ENCODE data around the gene PRKG2. TPM values are rescaled to one million over a fixed set of nuclear protein-coding genes. Genes with fewer than 3 reads are reported as not detected.

The PRKG2 gene
- total RNA-seq, 1 experiment from 2014 or later = not detected

- in situ Hi-C loops (cut with HindIII; ENCODE audit: low pct_unique_long_range_greater_than_20kb, low sequenced_read_pairs) = no loop called here
- peak; percentile 23 for DNase-seq (ENCODE audit: low read depth)
Measured at GRCh38 chr4:81221303-81222081, 6.5 kb upstream of the PRKG2 start.

GRCh38 chr4:81220271-81220670 is 5.2 kb upstream of the PRKG2 start:
- in situ Hi-C loops (cut with HindIII; ENCODE audit: low pct_unique_long_range_greater_than_20kb, low sequenced_read_pairs) = no loop called here
- no peak for DNase-seq (ENCODE audit: low read depth)

- in situ Hi-C loops (cut with HindIII; ENCODE audit: low pct_unique_long_range_greater_than_20kb, low sequenced_read_pairs) = no loop called here
- DNase-seq (ENCODE audit: low read depth) = no peak
Measured at GRCh38 chr4:81218206-81218605, 3.2 kb upstream of the PRKG2 start.

GRCh38 chr4:81217779-81218178 is 2.8 kb upstream of the PRKG2 start:
- in situ Hi-C loops (cut with HindIII; ENCODE audit: low pct_unique_long_range_greater_than_20kb, low sequenced_read_pairs) = no loop called here
- DNase-seq (ENCODE audit: low read depth) = no peak

GRCh38 chr4:81215931-81216330 is 909 bp upstream of the PRKG2 start:
- in situ Hi-C loops (cut with HindIII; ENCODE audit: low pct_unique_long_range_greater_than_20kb, low sequenced_read_pairs) = no loop called here
- DNase-seq (ENCODE audit: low read depth) = no peak

- DNase-seq (ENCODE audit: low read depth) = no peak
- in situ Hi-C loops (cut with HindIII; ENCODE audit: low pct_unique_long_range_greater_than_20kb, low sequenced_read_pairs) = no loop called here
Measured at GRCh38 chr4:81214144-81214880, 710 bp downstream of the PRKG2 start.

GRCh38 chr4:81213671-81214070 is 1.4 kb downstream of the PRKG2 start:
- in situ Hi-C loops (cut with HindIII; ENCODE audit: low pct_unique_long_range_greater_than_20kb, low sequenced_read_pairs) = no loop called here
- no peak for DNase-seq (ENCODE audit: low read depth)

- in situ Hi-C loops (cut with HindIII; ENCODE audit: low pct_unique_long_range_greater_than_20kb, low sequenced_read_pairs) = no loop called here
- no peak for DNase-seq (ENCODE audit: low read depth)
Measured at GRCh38 chr4:81211956-81212355, 3.1 kb downstream of the PRKG2 start.

GRCh38 chr4:81207828-81208227 is 7.2 kb downstream of the PRKG2 start:
- DNase-seq (ENCODE audit: low read depth) = no peak
- in situ Hi-C loops (cut with HindIII; ENCODE audit: low pct_unique_long_range_greater_than_20kb, low sequenced_read_pairs) = no loop called here

GRCh38 chr4:81205302-81205701 is 9.7 kb downstream of the PRKG2 start:
- in situ Hi-C loops (cut with HindIII; ENCODE audit: low pct_unique_long_range_greater_than_20kb, low sequenced_read_pairs) = no loop called here
- DNase-seq (ENCODE audit: low read depth) = no peak

GRCh38 chr4:81204571-81204970 is 10.5 kb downstream of the PRKG2 start:
- DNase-seq (ENCODE audit: low read depth) = no peak
- in situ Hi-C loops (cut with HindIII; ENCODE audit: low pct_unique_long_range_greater_than_20kb, low sequenced_read_pairs) = no loop called here

- no peak for DNase-seq (ENCODE audit: low read depth)
- in situ Hi-C loops (cut with HindIII; ENCODE audit: low pct_unique_long_range_greater_than_20kb, low sequenced_read_pairs) = no loop called here
Measured at GRCh38 chr4:81199831-81200230, 15.2 kb downstream of the PRKG2 start.

- in situ Hi-C loops (cut with HindIII; ENCODE audit: low pct_unique_long_range_greater_than_20kb, low sequenced_read_pairs) = no loop called here
- no peak for DNase-seq (ENCODE audit: low read depth)
Measured at GRCh38 chr4:81198609-81199008, 16.4 kb downstream of the PRKG2 start.

- no peak for DNase-seq (ENCODE audit: low read depth)
- in situ Hi-C loops (cut with HindIII; ENCODE audit: low pct_unique_long_range_greater_than_20kb, low sequenced_read_pairs) = no loop called here
Measured at GRCh38 chr4:81197864-81198524, 17.0 kb downstream of the PRKG2 start.

GRCh38 chr4:81196126-81196650 is 18.8 kb downstream of the PRKG2 start:
- no peak for DNase-seq (ENCODE audit: low read depth)
- in situ Hi-C loops (cut with HindIII; ENCODE audit: low pct_unique_long_range_greater_than_20kb, low sequenced_read_pairs) = no loop called here

- no peak for DNase-seq (ENCODE audit: low read depth)
- in situ Hi-C loops (cut with HindIII; ENCODE audit: low pct_unique_long_range_greater_than_20kb, low sequenced_read_pairs) = no loop called here
Measured at GRCh38 chr4:81195475-81195874, 19.5 kb downstream of the PRKG2 start.

- in situ Hi-C loops (cut with HindIII; ENCODE audit: low pct_unique_long_range_greater_than_20kb, low sequenced_read_pairs) = no loop called here
- no peak for DNase-seq (ENCODE audit: low read depth)
Measured at GRCh38 chr4:81194286-81194685, 20.7 kb downstream of the PRKG2 start.

GRCh38 chr4:81180916-81181315 is 34.1 kb downstream of the PRKG2 start:
- in situ Hi-C loops (cut with HindIII; ENCODE audit: low pct_unique_long_range_greater_than_20kb, low sequenced_read_pairs) = no loop called here
- no peak for DNase-seq (ENCODE audit: low read depth)

GRCh38 chr4:81179326-81179725 is 35.7 kb downstream of the PRKG2 start:
- DNase-seq (ENCODE audit: low read depth) = no peak
- in situ Hi-C loops (cut with HindIII; ENCODE audit: low pct_unique_long_range_greater_than_20kb, low sequenced_read_pairs) = no loop called here

Data from Caki2 (cell line).